Sigmoid colon (tissue), 4 donors: Measurements from ENCODE around the gene FAHD2B.
"Not testable (repeated sequence)": the region's sequence is repeated elsewhere in the genome, so short reads cannot be mapped to it uniquely, and the experiment has no call there.

Source experiments
- POLR2AphosphoS5 ChIP-seq, 4 donors: sonication (generic); formaldehyde crosslinking; IDR thresholded peaks; one replicate each; pipeline ENCODE4 v1.6.1; 2017; ENCODE audit warnings: antibody characterized with exemption in 4 of 4
- TF ChIP-seq, protein P1 (sequence below), 4 experiments: fragments of 450-650 bp in 3 of 4; fragments of 200-600 bp in 1 of 4; IDR thresholded peaks; one replicate each; pipeline ENCODE4 v1.5.1; 2016 to 2019; ENCODE audit warnings: antibody characterized with exemption in 4 of 4, mild to moderate bottlenecking in 3 of 4, moderate library complexity in 2 of 4

DNA sequence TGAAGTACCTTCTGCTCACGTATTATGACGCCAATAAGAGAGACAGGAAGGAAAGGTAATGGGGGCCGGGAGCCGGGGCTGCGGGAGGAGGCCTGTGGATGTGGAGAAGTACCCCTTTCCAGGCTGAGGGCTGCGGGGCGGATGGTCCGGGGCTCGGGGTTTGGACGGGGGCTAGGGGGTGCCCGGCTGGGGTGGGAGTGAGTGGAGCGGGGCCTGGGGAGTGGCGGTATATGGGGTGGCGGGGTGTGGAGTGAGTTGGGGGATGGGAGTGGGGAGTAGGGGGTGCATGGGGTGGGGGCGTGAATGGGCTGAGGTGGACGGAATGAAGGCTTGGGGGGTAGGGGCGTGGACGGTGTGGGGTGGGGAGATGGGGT is 19.2 kb upstream of the FAHD2B start:
- TF ChIP-seq, protein P1, sequence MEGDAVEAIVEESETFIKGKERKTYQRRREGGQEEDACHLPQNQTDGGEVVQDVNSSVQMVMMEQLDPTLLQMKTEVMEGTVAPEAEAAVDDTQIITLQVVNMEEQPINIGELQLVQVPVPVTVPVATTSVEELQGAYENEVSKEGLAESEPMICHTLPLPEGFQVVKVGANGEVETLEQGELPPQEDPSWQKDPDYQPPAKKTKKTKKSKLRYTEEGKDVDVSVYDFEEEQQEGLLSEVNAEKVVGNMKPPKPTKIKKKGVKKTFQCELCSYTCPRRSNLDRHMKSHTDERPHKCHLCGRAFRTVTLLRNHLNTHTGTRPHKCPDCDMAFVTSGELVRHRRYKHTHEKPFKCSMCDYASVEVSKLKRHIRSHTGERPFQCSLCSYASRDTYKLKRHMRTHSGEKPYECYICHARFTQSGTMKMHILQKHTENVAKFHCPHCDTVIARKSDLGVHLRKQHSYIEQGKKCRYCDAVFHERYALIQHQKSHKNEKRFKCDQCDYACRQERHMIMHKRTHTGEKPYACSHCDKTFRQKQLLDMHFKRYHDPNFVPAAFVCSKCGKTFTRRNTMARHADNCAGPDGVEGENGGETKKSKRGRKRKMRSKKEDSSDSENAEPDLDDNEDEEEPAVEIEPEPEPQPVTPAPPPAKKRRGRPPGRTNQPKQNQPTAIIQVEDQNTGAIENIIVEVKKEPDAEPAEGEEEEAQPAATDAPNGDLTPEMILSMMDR (IDR thresholded peaks at IDR 0.05), result not testable (repeated sequence)
- not testable (repeated sequence) for TF ChIP-seq POLR2AphosphoS5 (IDR thresholded peaks at IDR 0.05)
